Esophagus muscularis mucosa (tissue), 3 donors: ENCODE results near the gene ANKIB1.

Experiments used
- CTCF ChIP-seq, 3 experiments: fragments of 200-600 bp in 2 of 3; fragments of 450-650 bp in 1 of 3; sonication (generic) in 2 of 3; IDR thresholded peaks; one replicate each; pipeline ENCODE4 v1.5.1; 2017 to 2019; ENCODE audit warnings: antibody characterized with exemption in 3 of 3, mild to moderate bottlenecking in 2 of 3, moderate library complexity in 1 of 3
- POLR2A ChIP-seq: fragments of 450-650 bp; IDR thresholded peaks from one replicate; pipeline ENCODE4 v1.6.1; 2017; ENCODE audit warnings: antibody characterized with exemption, moderate library complexity, mild to moderate bottlenecking, low read depth
- POLR2AphosphoS5 ChIP-seq, 2 donors: sonication (generic); formaldehyde crosslinking; IDR thresholded peaks; one replicate each; pipeline ENCODE4 v1.6.1; 2017; ENCODE audit warnings: antibody characterized with exemption in 2 of 2

GRCh38 chr7:92446869-92447344 lies 201.1 kb downstream of the ANKIB1 start:
- peak in 1 of 3 experiments; percentile 94 for TF ChIP-seq CTCF (IDR thresholded peaks at IDR 0.05)
- TF ChIP-seq POLR2A: no peak
- TF ChIP-seq POLR2AphosphoS5 (IDR thresholded peaks at IDR 0.05): no peak
